ENCODE results near the gene CLDN3. TPM values are rescaled to one million over a fixed set of nuclear protein-coding genes. Genes with fewer than 3 reads are reported as not detected.
"Not testable (repeated sequence)": the region's sequence is repeated elsewhere in the genome, so short reads cannot be mapped to it uniquely, and the experiment has no call there.

CLDN3 gene
- total RNA-seq, 2 experiments from 2014 or later: not detected

GRCh38 chr7:73796656-73797055 is 26.6 kb upstream of the CLDN3 start:
- CTCF ChIA-PET: interaction anchor here (0.9 kb wide), 1 partner anchor 46 kb away, joined by 3 read pairs; the partner anchor contains the start of gene METTL27

GRCh38 chr7:73795188-73795587 is 25.1 kb upstream of the CLDN3 start:
- CTCF ChIA-PET: interaction anchor here (0.6 to 0.9 kb wide), 2 partner anchors 132 to 188 kb away, joined by 3 read pairs; no protein-coding TSS in a partner anchor
- H3K27me3 Mint-ChIP-seq; DNase-seq; POLR2A ChIA-PET; H3K4me1 Mint-ChIP-seq; H3K4me3 Mint-ChIP-seq; H3K27ac Mint-ChIP-seq; H3K9me3 Mint-ChIP-seq (ENCODE audit: low read depth); intact Hi-C loops (cut with DNase I, micrococcal nuclease); ATAC-seq; H3K36me3 Mint-ChIP-seq (ENCODE audit: low read depth): not testable (repeated sequence)

More at GRCh38 chr7:73796656-73797055, 26.6 kb upstream of the CLDN3 start:
- H3K36me3 Mint-ChIP-seq (ENCODE audit: low read depth); H3K4me3 Mint-ChIP-seq; intact Hi-C loops (cut with DNase I, micrococcal nuclease); H3K9me3 Mint-ChIP-seq (ENCODE audit: low read depth); POLR2A ChIA-PET; DNase-seq; H3K27ac Mint-ChIP-seq; ATAC-seq; H3K27me3 Mint-ChIP-seq; H3K4me1 Mint-ChIP-seq: not testable (repeated sequence)

GRCh38 chr7:73791170-73791690 is 21.2 kb upstream of the CLDN3 start:
- H3K36me3 Mint-ChIP-seq (ENCODE audit: low read depth); H3K27ac Mint-ChIP-seq; H3K4me1 Mint-ChIP-seq; H3K4me3 Mint-ChIP-seq; H3K9me3 Mint-ChIP-seq (ENCODE audit: low read depth); H3K27me3 Mint-ChIP-seq; intact Hi-C loops (cut with DNase I, micrococcal nuclease); ATAC-seq; CTCF ChIA-PET; DNase-seq; POLR2A ChIA-PET: not testable (repeated sequence)

- Mint-ChIP-seq H3K36me3 (ENCODE audit: low read depth) (no peaks in the 10 kb centered on the region), H3K4me3 (no peak overlapping the region), H3K27ac (no peak overlapping the region), H3K4me1 (no peaks in the 10 kb centered on the region), H3K27me3 (peaks cover 2% of the 10 kb centered on the region), H3K9me3 (ENCODE audit: low read depth) (no peaks in the 10 kb centered on the region)
- DNase-seq: no peak
- POLR2A ChIA-PET: no interaction called here
- intact Hi-C loops (cut with DNase I, micrococcal nuclease): no loop called here
- ATAC-seq: no peak
- CTCF ChIA-PET: no interaction called here
Observed at GRCh38 chr7:73789051-73789450, 19.0 kb upstream of the CLDN3 start.

GRCh38 chr7:73787786-73788048 is 17.6 kb upstream of the CLDN3 start:
- H3K27me3 Mint-ChIP-seq: not testable (repeated sequence)

GRCh38 chr7:73786588-73786987 is 16.5 kb upstream of the CLDN3 start:
- no peak for ATAC-seq
- Mint-ChIP-seq H3K9me3 (ENCODE audit: low read depth) (no peaks in the 10 kb centered on the region), H3K4me3 (no peak overlapping the region), H3K4me1 (no peaks in the 10 kb centered on the region), H3K27me3 (peaks cover 2% of the 10 kb centered on the region), H3K36me3 (ENCODE audit: low read depth) (no peaks in the 10 kb centered on the region), H3K27ac (no peak overlapping the region)
- ChIA-PET POLR2A (no interaction called here), CTCF (no interaction called here)
- DNase-seq: no peak
- intact Hi-C loops (cut with DNase I, micrococcal nuclease): no loop called here

More at GRCh38 chr7:73787786-73788048, 17.6 kb upstream of the CLDN3 start:
- intact Hi-C loops (cut with DNase I, micrococcal nuclease); H3K36me3 Mint-ChIP-seq (ENCODE audit: low read depth); H3K4me1 Mint-ChIP-seq; H3K9me3 Mint-ChIP-seq (ENCODE audit: low read depth); ATAC-seq; H3K27ac Mint-ChIP-seq; DNase-seq; H3K4me3 Mint-ChIP-seq; CTCF ChIA-PET; POLR2A ChIA-PET: not testable (repeated sequence)

- intact Hi-C loops (cut with DNase I, micrococcal nuclease): no loop called here
- H3K27ac Mint-ChIP-seq: no peak overlapping the region
- no peak for ATAC-seq
- H3K36me3 Mint-ChIP-seq (ENCODE audit: low read depth): no peaks in the 10 kb centered on the region
- H3K27me3 Mint-ChIP-seq: peaks cover 4% of the 10 kb centered on the region
- no peak overlapping the region for H3K4me3 Mint-ChIP-seq
- H3K9me3 Mint-ChIP-seq (ENCODE audit: low read depth): no peaks in the 10 kb centered on the region
- CTCF ChIA-PET: no interaction called here
- H3K4me1 Mint-ChIP-seq: no peaks in the 10 kb centered on the region
- no peak for DNase-seq
- POLR2A ChIA-PET: no interaction called here
Observed at GRCh38 chr7:73779517-73779916, 9.4 kb upstream of the CLDN3 start.

GRCh38 chr7:73778801-73779389 is 8.8 kb upstream of the CLDN3 start:
- no peaks in the 10 kb centered on the region for H3K4me1 Mint-ChIP-seq
- DNase-seq (no peak), ATAC-seq (no peak)
- H3K27ac Mint-ChIP-seq: no peak overlapping the region
- no peaks in the 10 kb centered on the region for H3K36me3 Mint-ChIP-seq (ENCODE audit: low read depth)
- CTCF ChIA-PET: no interaction called here
- H3K4me3 Mint-ChIP-seq: no peak overlapping the region
- H3K27me3 Mint-ChIP-seq: peaks cover 8% of the 10 kb centered on the region
- H3K9me3 Mint-ChIP-seq (ENCODE audit: low read depth): no peaks in the 10 kb centered on the region
- intact Hi-C loops (cut with DNase I, micrococcal nuclease): no loop called here
- POLR2A ChIA-PET: no interaction called here

GRCh38 chr7:73774923-73775322 is 4.9 kb upstream of the CLDN3 start:
- H3K27ac Mint-ChIP-seq: no peak overlapping the region
- no peaks in the 10 kb centered on the region for H3K9me3 Mint-ChIP-seq (ENCODE audit: low read depth)
- no peaks in the 10 kb centered on the region for H3K36me3 Mint-ChIP-seq (ENCODE audit: low read depth)
- ATAC-seq: no peak
- ChIA-PET CTCF (no interaction called here), POLR2A (no interaction called here)
- H3K4me3 Mint-ChIP-seq: no peak overlapping the region
- intact Hi-C loops (cut with DNase I, micrococcal nuclease): no loop called here
- H3K27me3 Mint-ChIP-seq: peaks cover 20% of the 10 kb centered on the region
- no peak for DNase-seq
- H3K4me1 Mint-ChIP-seq: peaks cover 5% of the 10 kb centered on the region

- DNase-seq: no peak
- ATAC-seq: no peak
- H3K4me3 Mint-ChIP-seq: no peak overlapping the region
- no peak overlapping the region for H3K27ac Mint-ChIP-seq
- H3K27me3 Mint-ChIP-seq: peaks cover 23% of the 10 kb centered on the region
- H3K36me3 Mint-ChIP-seq (ENCODE audit: low read depth): no peaks in the 10 kb centered on the region
- H3K9me3 Mint-ChIP-seq (ENCODE audit: low read depth): no peaks in the 10 kb centered on the region
- ChIA-PET CTCF (interaction anchor here (0.7 kb wide), 1 partner anchor 152 kb away, joined by 3 read pairs; no protein-coding TSS in a partner anchor), POLR2A (no interaction called here)
- peaks cover 5% of the 10 kb centered on the region for H3K4me1 Mint-ChIP-seq
- intact Hi-C loops (cut with DNase I, micrococcal nuclease): no loop called here
Observed at GRCh38 chr7:73773700-73774517, 3.8 kb upstream of the CLDN3 start.

- POLR2A ChIA-PET: interaction anchor here (0.7 kb wide), 1 partner anchor 12 kb away, joined by 5 read pairs; no protein-coding TSS in a partner anchor
- no peak for ATAC-seq
Observed at GRCh38 chr7:73770860-73771670, 995 bp upstream of the CLDN3 start.

More at GRCh38 chr7:73770860-73771670, 995 bp upstream of the CLDN3 start:
- peaks cover 8% of the 10 kb centered on the region for H3K4me1 Mint-ChIP-seq
- DNase-seq: no peak
- intact Hi-C loops (cut with DNase I, micrococcal nuclease): no loop called here
- H3K27me3 Mint-ChIP-seq: peaks cover 30% of the 10 kb centered on the region
- no peak overlapping the region for H3K4me3 Mint-ChIP-seq
- H3K36me3 Mint-ChIP-seq (ENCODE audit: low read depth): no peaks in the 10 kb centered on the region
- no peak overlapping the region for H3K27ac Mint-ChIP-seq
- no peaks in the 10 kb centered on the region for H3K9me3 Mint-ChIP-seq (ENCODE audit: low read depth)
- CTCF ChIA-PET: interaction anchor here (0.5 to 0.7 kb wide), 2 partner anchors 15 to 95 kb away, joined by 3 to 5 read pairs; no protein-coding TSS in a partner anchor
